Adrenal gland (tissue), 5 donors: ENCODE measurements around the gene NF1.

Experiments
- CTCF ChIP-seq, 6 experiments: fragments of 450-650 bp in 4 of 6; fragments of 200-600 bp in 2 of 6; sonication (generic) in 1 of 6; IDR thresholded peaks; 1 replicate in 5 of 6; 2 replicates in 1 of 6; pipeline versions ENCODE4 v1.5.1 to v1.8.0; 2016 to 2021; ENCODE audit warnings: antibody characterized with exemption in 6 of 6, mild to moderate bottlenecking in 2 of 6, moderate library complexity in 1 of 6
- POLR2A ChIP-seq, 2 donors: fragments of 450-650 bp; IDR thresholded peaks; one replicate each; pipeline ENCODE4 v1.6.1; 2017; ENCODE audit warnings: antibody characterized with exemption in 2 of 2, mild to moderate bottlenecking in 2 of 2, moderate library complexity in 1 of 2
- donor health status: DM: no; HTN: no; CAD: no.

- TF ChIP-seq CTCF (IDR thresholded peaks at IDR 0.05): no peak
- no peak for TF ChIP-seq POLR2A (IDR thresholded peaks at IDR 0.05)
Observed at GRCh38 chr17:31054761-31055160, 40.0 kb upstream of the NF1 start.
